ENCODE data around the gene ZDHHC16. TPM values are rescaled to one million over a fixed set of nuclear protein-coding genes. Genes with fewer than 3 reads are reported as not detected.
"Not testable (repeated sequence)": the region's sequence is repeated elsewhere in the genome, so short reads cannot be mapped to it uniquely, and the experiment has no call there.

Gene ZDHHC16
- 58.5 TPM for polyA plus RNA-seq (2013, experiment 1 of 4)
- 55.6 TPM for polyA plus RNA-seq (2013, experiment 2 of 4)
- 38.7 TPM for polyA plus RNA-seq (2013, experiment 3 of 4)
- polyA plus RNA-seq (2013, experiment 4 of 4), result 46.2 TPM

GRCh38 chr10:97445722-97446639 is at the start of gene ZDHHC16, which contains the start of gene EXOSC1:
TSS of gene ZDHHC16 (plus strand) at chr10:97446175. CDS start at chr10:97451676, 5,501 bp downstream.
TSS of gene EXOSC1 (minus strand) at chr10:97446006. CDS start at chr10:97445985, 21 bp downstream.
- Histone ChIP-seq H3K4me1 (ENCODE audit: control insufficient read depth, insufficient read depth, low read length) (peaks cover 11% of the 10 kb centered on the region), H3K27ac (ENCODE audit: insufficient read depth, low read depth, low read length, poor library complexity, severe bottlenecking) (peak within 1 kb of the TSS; percentile 46), H3K27me3 (ENCODE audit: control insufficient read depth, insufficient read depth, low read length, poor library complexity, severe bottlenecking) (no peaks in the 10 kb centered on the region), H3K4me3 (ENCODE audit: insufficient read depth, low read depth, low read length) (peak within 1 kb of the TSS; percentile 94), H3K36me3 (ENCODE audit: control insufficient read depth, insufficient read depth, low read length) (peaks cover 3% of the 10 kb centered on the region), H3K9me3 (ENCODE audit: control insufficient read depth, low read length) (no peaks in the 10 kb centered on the region)
- WGBS, 2 experiments, result 0% methylated on average over 66 of the region's 66 CpGs

DNA sequence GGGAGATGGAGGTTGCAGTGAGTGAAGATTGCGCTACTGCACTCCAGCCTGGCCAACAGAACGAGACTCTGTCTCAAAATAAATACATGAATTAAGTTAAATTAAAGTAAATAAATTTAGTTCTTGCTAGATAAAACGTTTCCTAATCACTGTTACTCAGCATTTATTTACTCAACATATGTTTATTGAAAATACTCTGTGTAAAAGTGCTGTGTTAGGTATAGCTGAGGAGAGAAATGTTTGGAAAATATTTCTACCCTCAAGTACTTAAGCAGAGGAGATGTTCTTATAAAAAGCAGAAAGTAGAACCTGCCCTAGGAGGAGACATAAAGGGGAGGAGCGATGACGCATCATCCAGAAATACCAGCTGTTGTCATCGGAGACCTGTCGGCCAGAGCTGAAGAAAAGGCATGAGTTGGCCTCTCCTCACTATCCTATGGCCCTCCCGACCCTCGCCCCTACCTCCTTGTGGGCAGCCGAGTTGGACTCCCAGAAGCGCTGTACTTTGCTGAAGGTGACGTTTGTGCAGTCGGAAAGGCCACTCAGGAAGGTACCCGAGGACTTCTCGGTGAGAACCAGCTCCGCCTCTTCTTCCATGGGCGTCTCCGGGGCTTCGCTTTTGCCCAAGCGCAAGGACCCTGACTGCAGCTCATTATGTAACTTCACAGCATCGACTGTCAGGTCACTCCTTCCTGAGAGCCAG is 46.0 kb upstream of the ZDHHC16 start:
- Histone ChIP-seq H3K36me3 (ENCODE audit: control insufficient read depth, insufficient read depth, low read length) (no peaks in the 10 kb centered on the region), H3K9me3 (ENCODE audit: control insufficient read depth, low read length) (no peaks in the 10 kb centered on the region), H3K27me3 (ENCODE audit: control insufficient read depth, insufficient read depth, low read length, poor library complexity, severe bottlenecking) (no peaks in the 10 kb centered on the region), H3K4me1 (ENCODE audit: control insufficient read depth, insufficient read depth, low read length) (no peaks in the 10 kb centered on the region), H3K4me3 (ENCODE audit: insufficient read depth, low read depth, low read length) (peak overlapping the region; percentile 93), H3K27ac (ENCODE audit: insufficient read depth, low read depth, low read length, poor library complexity, severe bottlenecking) (peak overlapping the region; percentile 56)
- WGBS, 2 experiments, result 32 to 46% methylated on average over 18 to 19 of the region's 21 CpGs

GRCh38 chr10:97400665-97401454 is 45.1 kb upstream of the ZDHHC16 start, which contains the start of gene RRP12:
TSS of gene RRP12 (minus strand) at chr10:97401340. CDS start at chr10:97401231, 109 bp downstream.
- peak within 1 kb of the TSS; percentile 93 for H3K4me3 ChIP-seq (ENCODE audit: insufficient read depth, low read depth, low read length)
- H3K4me1 ChIP-seq (ENCODE audit: control insufficient read depth, insufficient read depth, low read length), result no peaks in the 10 kb centered on the region
- no peaks in the 10 kb centered on the region for H3K9me3 ChIP-seq (ENCODE audit: control insufficient read depth, low read length)
- H3K27me3 ChIP-seq (ENCODE audit: control insufficient read depth, insufficient read depth, low read length, poor library complexity, severe bottlenecking), result no peaks in the 10 kb centered on the region
- H3K27ac ChIP-seq (ENCODE audit: insufficient read depth, low read depth, low read length, poor library complexity, severe bottlenecking), result peak within 1 kb of the TSS; percentile 56
- 1% methylated on average over 39 of the region's 39 CpGs for WGBS, 2 experiments
- H3K36me3 ChIP-seq (ENCODE audit: control insufficient read depth, insufficient read depth, low read length), result no peaks in the 10 kb centered on the region

GRCh38 chr10:97401455-97401919 is 44.5 kb upstream of the ZDHHC16 start:
- Histone ChIP-seq H3K9me3 (ENCODE audit: control insufficient read depth, low read length) (no peaks in the 10 kb centered on the region), H3K4me1 (ENCODE audit: control insufficient read depth, insufficient read depth, low read length) (no peaks in the 10 kb centered on the region), H3K36me3 (ENCODE audit: control insufficient read depth, insufficient read depth, low read length) (no peaks in the 10 kb centered on the region), H3K27me3 (ENCODE audit: control insufficient read depth, insufficient read depth, low read length, poor library complexity, severe bottlenecking) (no peaks in the 10 kb centered on the region), H3K27ac (ENCODE audit: insufficient read depth, low read depth, low read length, poor library complexity, severe bottlenecking) (peak overlapping the region; percentile 56), H3K4me3 (ENCODE audit: insufficient read depth, low read depth, low read length) (peak overlapping the region; percentile 93)
- WGBS, 2 experiments, result 82 to 84% methylated on average over 13 of the region's 13 CpGs

DNA sequence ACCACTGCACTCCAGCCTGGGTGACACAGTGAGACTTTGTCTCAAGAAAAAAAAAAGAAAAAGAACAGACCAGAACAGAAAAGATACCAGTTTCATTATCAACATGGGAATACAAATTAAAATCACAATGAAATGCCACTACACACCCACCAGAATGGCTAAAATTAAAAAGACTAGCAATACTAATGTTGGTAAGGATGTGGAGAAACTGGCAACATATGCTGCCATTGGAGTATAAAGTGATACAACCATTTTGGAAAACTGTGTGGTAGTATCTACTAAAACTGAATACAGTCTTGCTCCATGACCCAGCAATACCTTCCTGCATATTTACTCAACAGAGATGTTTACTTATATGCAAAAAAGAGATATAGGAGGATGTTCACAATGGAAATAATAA is 41.9 kb upstream of the ZDHHC16 start:
- no peak overlapping the region for H3K4me3 ChIP-seq (ENCODE audit: insufficient read depth, low read depth, low read length)
- no peaks in the 10 kb centered on the region for H3K36me3 ChIP-seq (ENCODE audit: control insufficient read depth, insufficient read depth, low read length)
- no peak overlapping the region for H3K27ac ChIP-seq (ENCODE audit: insufficient read depth, low read depth, low read length, poor library complexity, severe bottlenecking)
- H3K4me1 ChIP-seq (ENCODE audit: control insufficient read depth, insufficient read depth, low read length), result no peaks in the 10 kb centered on the region
- no peaks in the 10 kb centered on the region for H3K9me3 ChIP-seq (ENCODE audit: control insufficient read depth, low read length)
- no peaks in the 10 kb centered on the region for H3K27me3 ChIP-seq (ENCODE audit: control insufficient read depth, insufficient read depth, low read length, poor library complexity, severe bottlenecking)

DNA sequence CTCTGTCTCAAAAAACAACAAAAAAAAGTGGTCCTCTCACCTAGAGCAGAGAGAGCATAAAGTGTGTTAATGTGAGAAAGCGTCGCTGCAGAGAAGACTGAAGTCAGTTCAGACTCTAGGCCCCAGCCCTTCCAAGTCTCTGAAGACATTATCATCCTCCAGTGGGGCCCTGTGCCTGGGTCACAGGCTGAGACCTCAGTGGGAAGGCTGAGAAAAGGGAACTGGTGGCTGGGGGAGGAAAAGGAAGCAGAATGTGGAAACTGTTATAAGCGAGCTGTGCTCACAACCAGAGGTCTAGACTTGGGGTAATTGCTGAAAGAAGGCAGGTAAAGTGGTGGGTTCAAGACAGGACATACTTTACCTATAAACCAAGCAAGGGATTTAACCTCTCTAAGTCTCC is 39.9 kb upstream of the ZDHHC16 start:
- Histone ChIP-seq H3K9me3 (ENCODE audit: control insufficient read depth, low read length) (no peaks in the 10 kb centered on the region), H3K27ac (ENCODE audit: insufficient read depth, low read depth, low read length, poor library complexity, severe bottlenecking) (no peak overlapping the region), H3K27me3 (ENCODE audit: control insufficient read depth, insufficient read depth, low read length, poor library complexity, severe bottlenecking) (no peaks in the 10 kb centered on the region), H3K4me3 (ENCODE audit: insufficient read depth, low read depth, low read length) (no peak overlapping the region), H3K4me1 (ENCODE audit: control insufficient read depth, insufficient read depth, low read length) (no peaks in the 10 kb centered on the region), H3K36me3 (ENCODE audit: control insufficient read depth, insufficient read depth, low read length) (no peaks in the 10 kb centered on the region)
- 88 to 94% methylated on average over 3 of the region's 3 CpGs for WGBS, 2 experiments

GRCh38 chr10:97406483-97406882 is 39.5 kb upstream of the ZDHHC16 start:
- WGBS, 2 experiments, result 95 to 96% methylated on average over 7 of the region's 7 CpGs
- not testable (repeated sequence) for H3K4me3 ChIP-seq (ENCODE audit: insufficient read depth, low read depth, low read length)

GRCh38 chr10:97407211-97407951 is 38.6 kb upstream of the ZDHHC16 start:
- Histone ChIP-seq H3K4me1 (ENCODE audit: control insufficient read depth, insufficient read depth, low read length) (no peaks in the 10 kb centered on the region), H3K36me3 (ENCODE audit: control insufficient read depth, insufficient read depth, low read length) (no peaks in the 10 kb centered on the region), H3K27ac (ENCODE audit: insufficient read depth, low read depth, low read length, poor library complexity, severe bottlenecking) (no peak overlapping the region), H3K4me3 (ENCODE audit: insufficient read depth, low read depth, low read length) (peak overlapping the region; percentile 25), H3K27me3 (ENCODE audit: control insufficient read depth, insufficient read depth, low read length, poor library complexity, severe bottlenecking) (no peaks in the 10 kb centered on the region), H3K9me3 (ENCODE audit: control insufficient read depth, low read length) (no peaks in the 10 kb centered on the region)
- WGBS, 2 experiments, result 8 to 11% methylated on average over 10 of the region's 10 CpGs

More at GRCh38 chr10:97406483-97406882, 39.5 kb upstream of the ZDHHC16 start:
- not testable (repeated sequence) for H3K27ac ChIP-seq (ENCODE audit: insufficient read depth, low read depth, low read length, poor library complexity, severe bottlenecking); H3K4me1 ChIP-seq (ENCODE audit: control insufficient read depth, insufficient read depth, low read length); H3K9me3 ChIP-seq (ENCODE audit: control insufficient read depth, low read length); H3K36me3 ChIP-seq (ENCODE audit: control insufficient read depth, insufficient read depth, low read length); H3K27me3 ChIP-seq (ENCODE audit: control insufficient read depth, insufficient read depth, low read length, poor library complexity, severe bottlenecking)

DNA sequence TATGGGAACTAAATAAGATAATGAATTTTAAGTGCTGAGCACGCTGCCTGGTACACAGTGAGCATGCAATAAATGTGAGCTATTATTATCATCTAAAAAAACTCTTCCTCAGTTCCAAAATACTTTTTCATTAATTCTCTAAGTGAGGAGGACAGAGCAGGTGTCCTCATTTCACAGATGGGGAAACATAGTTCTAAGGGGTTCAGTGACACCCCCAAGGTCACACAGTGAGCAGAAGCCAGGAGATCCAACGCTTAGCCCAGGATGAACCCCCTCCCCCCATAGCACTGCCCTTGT is 38.1 kb upstream of the ZDHHC16 start:
- no peaks in the 10 kb centered on the region for H3K36me3 ChIP-seq (ENCODE audit: control insufficient read depth, insufficient read depth, low read length)
- no peak overlapping the region for H3K4me3 ChIP-seq (ENCODE audit: insufficient read depth, low read depth, low read length)
- no peaks in the 10 kb centered on the region for H3K27me3 ChIP-seq (ENCODE audit: control insufficient read depth, insufficient read depth, low read length, poor library complexity, severe bottlenecking)
- H3K4me1 ChIP-seq (ENCODE audit: control insufficient read depth, insufficient read depth, low read length), result no peaks in the 10 kb centered on the region
- WGBS, 2 experiments, result 73 to 93% methylated on average over 1 to 2 of the region's 2 CpGs
- H3K27ac ChIP-seq (ENCODE audit: insufficient read depth, low read depth, low read length, poor library complexity, severe bottlenecking), result no peak overlapping the region
- H3K9me3 ChIP-seq (ENCODE audit: control insufficient read depth, low read length), result no peaks in the 10 kb centered on the region
